Measurements from ENCODE around the gene TAMM41. TPM values are rescaled to one million over a fixed set of nuclear protein-coding genes. Genes with fewer than 3 reads are reported as not detected.

The TAMM41 gene
- total and polyA plus RNA-seq, 2 of the 4 experiments (the other 2 are of a cell fraction), result 4.3 to 15.9 TPM

DNA sequence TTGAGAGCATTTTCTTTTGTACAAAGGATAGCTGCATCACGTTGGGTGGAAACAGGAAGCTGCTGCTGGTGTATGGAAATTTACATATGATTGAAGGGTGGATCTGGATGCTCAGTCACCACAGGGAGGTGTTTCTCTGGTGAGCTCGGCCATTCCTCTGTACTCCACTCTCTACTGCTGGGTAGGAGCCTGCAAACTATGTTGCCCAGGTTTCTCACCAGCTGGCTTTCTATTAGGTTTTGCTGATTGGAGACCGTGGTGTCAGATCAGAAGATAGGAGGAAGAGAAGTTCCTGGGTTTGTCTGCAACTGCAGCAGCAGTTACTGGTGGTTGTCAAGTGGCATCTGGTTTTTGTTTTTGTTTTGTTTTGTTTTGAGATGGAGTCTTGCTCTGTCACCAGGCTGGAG lies 61.7 kb downstream of the TAMM41 start:
- BruUV-seq (replicated peaks), result no TSS peak
- no peak for DNase-seq
- dilution Hi-C loops (cut with HindIII; ENCODE audit: low sequenced_read_pairs, unreplicated experiment), result no loop called here

More for the DNA sequence above, 61.7 kb downstream of the TAMM41 start:
- ChIA-PET CTCF (interaction anchor here (0.7 to 1.5 kb wide), 3 partner anchors 11 to 38 kb away, joined by 3 to 6 read pairs (median 4); no protein-coding TSS in a partner anchor), POLR2A (ENCODE audit: unreplicated experiment) (no interaction called here)
- Histone ChIP-seq H3K4ac (ENCODE audit: low read depth, low read length) (no peak overlapping the region), H3K56ac (ENCODE audit: extremely low read depth, insufficient read depth, low read length) (no peak overlapping the region), H2BK20ac (ENCODE audit: low read depth, low read length) (no peak overlapping the region), H2AFZ (replicated peaks; ENCODE audit: low read length, poor library complexity) (no peak overlapping the region), H3K14ac (replicated peaks; ENCODE audit: low read depth, low read length) (no peak overlapping the region), H3K27ac (ENCODE audit: insufficient read depth, low read length) (no peak overlapping the region), H3K9me1 (ENCODE audit: insufficient read depth, low read length) (no peaks in the 10 kb centered on the region; the same call in 1 of the 2 replicates), H3K9me3 (ENCODE audit: control insufficient read depth, insufficient read depth, low read length) (no peaks in the 10 kb centered on the region), H4K20me1 (ENCODE audit: insufficient read depth, low read length) (no peaks in the 10 kb centered on the region), H2BK15ac (ENCODE audit: low read depth, low read length) (no peak overlapping the region), H2AK5ac (ENCODE audit: low read depth, low read length) (no peak overlapping the region), H3K9ac (ENCODE audit: low read depth, low read length) (no peak overlapping the region), H3K4me3 (ENCODE audit: insufficient read depth, low read depth, low read length) (no peak overlapping the region), H2BK120ac (ENCODE audit: low read depth, low read length) (no peak overlapping the region), H2BK5ac (ENCODE audit: low read depth, low read length, poor library complexity, severe bottlenecking) (no peak overlapping the region), H3K4me2 (ENCODE audit: low read depth, low read length) (no peak overlapping the region), H3K27me3 (ENCODE audit: control insufficient read depth, insufficient read depth, low read length) (no peaks in the 10 kb centered on the region), H3K4me1 (ENCODE audit: control insufficient read depth, insufficient read depth, low read length) (no peaks in the 10 kb centered on the region), H4K5ac (ENCODE audit: low read depth, low read length) (no peak overlapping the region), H3K36me3 (ENCODE audit: control insufficient read depth, insufficient read depth, low read length) (peaks cover 19% of the 10 kb centered on the region), H3K23ac (ENCODE audit: low read depth, low read length) (no peak overlapping the region), H3K18ac (ENCODE audit: low read depth, low read length) (no peak overlapping the region), H3K79me1 (ENCODE audit: low read depth in 1 of 2, low read length in 2 of 2) (no peaks in the 10 kb centered on the region), H4K91ac (ENCODE audit: insufficient read depth, low read depth, low read length) (no peak overlapping the region), H4K8ac (ENCODE audit: low read depth in 2 of 2, low read length in 2 of 2) (no peak overlapping the region), H2AK9ac (replicated peaks; ENCODE audit: low read depth, low read length, poor library complexity) (no peak overlapping the region)
- WGBS, 2 experiments (ENCODE audit: extremely low coverage in 2 of 2, insufficient read length in 1 of 2), result 50% methylated on average over 1 of the region's 3 CpGs; no CpG with 5 or more reads in 1 of the 2 experiments
- TF ChIP-seq RCOR1 (IDR thresholded peaks at IDR 0.05; ENCODE audit: insufficient replicate concordance, low read length), result no peak
- no peak for TF ChIP-seq BHLHE40 (IDR thresholded peaks at IDR 0.05; ENCODE audit: low read depth, low read length)
- TF ChIP-seq MAZ (IDR thresholded peaks at IDR 0.05; ENCODE audit: borderline replicate concordance, low read depth, low read length), result no peak
- TF ChIP-seq CHD1 (IDR thresholded peaks at IDR 0.05; ENCODE audit: low read depth, low read length), result no peak
- no peak for TF ChIP-seq RAD21 (IDR thresholded peaks at IDR 0.05; ENCODE audit: low read length)
- TF ChIP-seq CTCF (conservative IDR thresholded peaks at IDR 0.05; ENCODE audit: low read depth, low read length), result no peak
- no peak for TF ChIP-seq NFE2L2 (IDR thresholded peaks at IDR 0.05; ENCODE audit: low read depth, low read length)
- no peak for TF ChIP-seq FOS (IDR thresholded peaks at IDR 0.05; ENCODE audit: low read depth, low read length)
- TF ChIP-seq, protein P1, sequence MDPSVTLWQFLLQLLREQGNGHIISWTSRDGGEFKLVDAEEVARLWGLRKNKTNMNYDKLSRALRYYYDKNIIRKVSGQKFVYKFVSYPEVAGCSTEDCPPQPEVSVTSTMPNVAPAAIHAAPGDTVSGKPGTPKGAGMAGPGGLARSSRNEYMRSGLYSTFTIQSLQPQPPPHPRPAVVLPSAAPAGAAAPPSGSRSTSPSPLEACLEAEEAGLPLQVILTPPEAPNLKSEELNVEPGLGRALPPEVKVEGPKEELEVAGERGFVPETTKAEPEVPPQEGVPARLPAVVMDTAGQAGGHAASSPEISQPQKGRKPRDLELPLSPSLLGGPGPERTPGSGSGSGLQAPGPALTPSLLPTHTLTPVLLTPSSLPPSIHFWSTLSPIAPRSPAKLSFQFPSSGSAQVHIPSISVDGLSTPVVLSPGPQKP (IDR thresholded peaks at IDR 0.05; ENCODE audit: borderline replicate concordance, low read depth, low read length), result no peak
- TF ChIP-seq SMC3 (IDR thresholded peaks at IDR 0.05; ENCODE audit: low read depth, low read length), result no peak
- TF ChIP-seq, protein P2, sequence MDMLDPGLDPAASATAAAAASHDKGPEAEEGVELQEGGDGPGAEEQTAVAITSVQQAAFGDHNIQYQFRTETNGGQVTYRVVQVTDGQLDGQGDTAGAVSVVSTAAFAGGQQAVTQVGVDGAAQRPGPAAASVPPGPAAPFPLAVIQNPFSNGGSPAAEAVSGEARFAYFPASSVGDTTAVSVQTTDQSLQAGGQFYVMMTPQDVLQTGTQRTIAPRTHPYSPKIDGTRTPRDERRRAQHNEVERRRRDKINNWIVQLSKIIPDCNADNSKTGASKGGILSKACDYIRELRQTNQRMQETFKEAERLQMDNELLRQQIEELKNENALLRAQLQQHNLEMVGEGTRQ (IDR thresholded peaks at IDR 0.05; ENCODE audit: low read depth, low read length), result no peak
- TF ChIP-seq MXI1 (IDR thresholded peaks at IDR 0.05; ENCODE audit: borderline replicate concordance, low read depth, low read length), result no peak
- TF ChIP-seq CEBPB (IDR thresholded peaks at IDR 0.05; ENCODE audit: low read depth, low read length), result no peak
- no peak for TF ChIP-seq MAFK (IDR thresholded peaks at IDR 0.05; ENCODE audit: low read depth, low read length)
- no peak for TF ChIP-seq POLR2A (IDR thresholded peaks at IDR 0.05; ENCODE audit: low read depth, low read length)
- TF ChIP-seq RFX5 (IDR thresholded peaks at IDR 0.05; ENCODE audit: low read depth, low read length), result no peak
- no peak for ATAC-seq (ENCODE audit: low read depth)
- in situ Hi-C loops (cut with MboI; ENCODE audit: low sequenced_read_pairs), result no loop called here
- intact Hi-C loops (cut with micrococcal nuclease), result no loop called here
